ENCODE measurements around the gene FOXO4.
"Not testable (repeated sequence)": the region's sequence is repeated elsewhere in the genome, so short reads cannot be mapped to it uniquely, and the experiment has no call there.

Gene FOXO4, protein sequence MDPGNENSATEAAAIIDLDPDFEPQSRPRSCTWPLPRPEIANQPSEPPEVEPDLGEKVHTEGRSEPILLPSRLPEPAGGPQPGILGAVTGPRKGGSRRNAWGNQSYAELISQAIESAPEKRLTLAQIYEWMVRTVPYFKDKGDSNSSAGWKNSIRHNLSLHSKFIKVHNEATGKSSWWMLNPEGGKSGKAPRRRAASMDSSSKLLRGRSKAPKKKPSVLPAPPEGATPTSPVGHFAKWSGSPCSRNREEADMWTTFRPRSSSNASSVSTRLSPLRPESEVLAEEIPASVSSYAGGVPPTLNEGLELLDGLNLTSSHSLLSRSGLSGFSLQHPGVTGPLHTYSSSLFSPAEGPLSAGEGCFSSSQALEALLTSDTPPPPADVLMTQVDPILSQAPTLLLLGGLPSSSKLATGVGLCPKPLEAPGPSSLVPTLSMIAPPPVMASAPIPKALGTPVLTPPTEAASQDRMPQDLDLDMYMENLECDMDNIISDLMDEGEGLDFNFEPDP

DNA sequence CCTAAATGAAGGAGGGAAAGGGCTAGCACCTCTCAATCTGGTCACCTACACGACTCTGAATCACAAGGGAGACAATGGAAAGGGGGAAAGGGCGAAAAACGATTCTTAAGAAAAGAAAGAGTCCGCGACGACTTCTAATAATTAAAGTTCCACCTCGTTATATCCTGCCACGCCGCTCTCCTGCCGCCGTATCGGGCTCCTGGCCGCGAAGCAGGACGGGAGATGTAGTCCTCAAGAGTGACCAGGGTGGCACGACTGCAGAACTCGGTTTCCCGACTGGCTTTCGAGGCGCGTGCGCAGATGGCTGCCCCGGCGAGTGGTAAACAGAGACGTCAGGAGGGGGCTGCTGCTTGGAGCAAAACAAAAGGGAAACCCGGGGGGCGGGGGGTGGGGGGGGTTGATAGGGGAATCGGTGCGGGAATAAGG, at the start of gene FOXO4:
TSS of gene FOXO4 (plus strand) at position 297 of the 426 bp plus-strand sequence. CDS start 678 bp downstream, outside the sequence.
- DNase-seq: peak; percentile 83

GRCh38 chrX:71047891-71048290, 47.8 kb upstream of the FOXO4 start:
- not testable (repeated sequence) for DNase-seq

DNA sequence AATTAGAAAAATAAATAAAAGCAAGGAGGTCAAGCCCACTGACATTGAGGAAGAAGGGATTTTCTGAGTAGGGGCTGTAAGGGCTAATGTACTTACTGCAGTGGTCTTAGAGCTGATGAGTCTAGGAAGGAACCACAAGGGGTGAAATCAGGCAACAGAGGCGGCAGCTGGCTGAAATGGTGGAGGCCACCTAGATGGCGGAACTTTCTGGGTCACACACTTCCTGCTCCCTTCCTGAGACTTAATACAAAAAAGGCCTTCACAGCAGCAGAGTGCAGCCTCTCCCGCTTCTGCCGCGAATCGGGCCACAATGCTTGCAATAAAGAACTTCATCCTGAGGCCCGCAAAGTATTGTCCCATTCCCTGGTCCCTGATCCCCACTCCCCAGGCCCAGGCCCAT, 42.9 kb upstream of the FOXO4 start:
- DNase-seq: no peak

DNA sequence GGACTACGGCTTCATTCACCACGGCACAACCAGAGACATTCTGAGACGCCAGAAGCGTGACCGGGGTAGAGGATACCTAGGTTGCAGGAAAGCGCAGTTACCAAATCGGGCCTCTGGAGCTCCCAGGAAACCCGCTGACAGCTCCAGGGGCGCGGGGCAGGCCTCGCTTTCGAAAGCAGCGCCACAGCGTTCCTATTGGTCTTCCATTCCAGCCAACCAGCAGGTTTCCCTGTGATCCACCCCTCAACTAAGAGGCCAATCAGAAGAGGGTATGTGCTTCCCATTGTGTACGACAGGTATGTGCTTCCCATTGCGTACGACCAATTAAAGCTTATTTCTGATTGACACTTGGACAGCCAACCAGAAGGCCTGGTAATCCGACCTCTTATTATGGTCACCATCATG, 42.4 kb upstream of the FOXO4 start:
- no peak for DNase-seq

DNA sequence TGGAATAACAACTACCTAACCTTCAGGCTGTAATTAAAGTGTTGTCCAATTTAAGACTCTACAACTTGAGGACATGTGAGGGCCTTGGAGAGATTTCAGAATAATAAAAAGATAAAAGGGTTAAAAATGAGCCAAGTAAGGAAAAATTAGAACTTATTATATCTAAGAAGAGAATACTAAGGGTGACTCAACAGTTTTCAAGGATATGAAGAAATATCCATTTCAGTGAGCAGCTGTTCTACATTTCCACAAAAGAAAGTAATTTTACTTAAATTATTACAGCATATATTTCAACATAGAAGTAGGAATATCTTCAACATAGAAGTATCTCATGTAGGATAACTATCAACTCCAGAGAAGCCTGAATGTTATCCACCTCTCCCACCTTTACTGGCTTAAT, 38.8 kb upstream of the FOXO4 start:
- no peak for DNase-seq

GRCh38 chrX:71057848-71058530, 37.7 kb upstream of the FOXO4 start:
- DNase-seq: no peak

GRCh38 chrX:71060127-71060526, 35.5 kb upstream of the FOXO4 start:
- no peak for DNase-seq

- no peak for DNase-seq
These were observed 28.6 kb upstream of the FOXO4 start for GRCh38 chrX:71067089-71067488.

- no peak for DNase-seq
These were observed 28.0 kb upstream of the FOXO4 start for GRCh38 chrX:71067712-71068043.

DNA sequence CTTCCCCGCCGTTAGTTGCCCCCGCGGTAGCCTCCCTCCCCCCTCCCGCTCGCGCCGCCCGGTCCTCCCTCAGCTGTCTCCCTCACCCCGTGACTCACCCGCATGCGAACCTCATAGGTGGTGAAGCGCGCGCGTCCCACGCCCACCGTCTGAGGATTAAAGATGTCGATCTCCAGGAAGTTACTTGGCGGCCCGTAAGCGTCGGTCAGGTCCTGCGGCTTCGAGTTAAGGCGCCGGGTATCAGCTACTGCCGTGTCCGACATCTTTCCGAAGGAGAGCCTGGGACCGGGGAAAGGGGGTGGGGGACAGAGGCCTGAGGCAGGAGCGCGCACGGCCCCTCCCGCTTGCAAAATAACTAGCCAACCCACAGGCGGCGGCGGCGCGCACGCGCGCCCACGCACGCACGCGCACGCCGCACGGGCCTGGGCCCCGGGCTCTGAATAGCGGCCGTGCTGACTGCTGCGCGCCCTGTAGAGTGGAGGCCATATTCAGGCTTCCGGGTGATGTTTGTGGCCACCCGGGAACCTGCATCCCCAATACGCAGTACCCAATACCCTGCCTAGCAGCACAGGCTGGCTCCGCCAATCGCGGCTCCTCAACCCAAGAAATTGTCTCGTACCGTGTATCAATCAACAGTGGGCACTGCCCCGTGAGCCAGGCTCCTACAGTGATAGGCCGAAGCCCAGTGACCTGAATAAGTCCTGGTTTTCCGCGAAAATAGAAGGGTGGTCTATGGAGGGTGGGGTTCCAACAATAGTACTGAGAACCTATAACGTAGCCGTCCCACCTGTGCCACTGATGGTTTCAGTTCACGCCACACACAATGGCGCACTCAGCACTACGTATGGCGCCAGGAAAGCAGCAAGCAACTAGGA, 27.4 kb upstream of the FOXO4 start, which contains the start of gene SNX12:
TSS of gene SNX12 (minus strand) at position 291 of the 875 bp plus-strand sequence. CDS start at position 263, 28 bp downstream.
- peak; percentile 81 to 85 for DNase-seq

GRCh38 chrX:71070531-71070930, 25.1 kb upstream of the FOXO4 start:
- DNase-seq: no peak

DNA sequence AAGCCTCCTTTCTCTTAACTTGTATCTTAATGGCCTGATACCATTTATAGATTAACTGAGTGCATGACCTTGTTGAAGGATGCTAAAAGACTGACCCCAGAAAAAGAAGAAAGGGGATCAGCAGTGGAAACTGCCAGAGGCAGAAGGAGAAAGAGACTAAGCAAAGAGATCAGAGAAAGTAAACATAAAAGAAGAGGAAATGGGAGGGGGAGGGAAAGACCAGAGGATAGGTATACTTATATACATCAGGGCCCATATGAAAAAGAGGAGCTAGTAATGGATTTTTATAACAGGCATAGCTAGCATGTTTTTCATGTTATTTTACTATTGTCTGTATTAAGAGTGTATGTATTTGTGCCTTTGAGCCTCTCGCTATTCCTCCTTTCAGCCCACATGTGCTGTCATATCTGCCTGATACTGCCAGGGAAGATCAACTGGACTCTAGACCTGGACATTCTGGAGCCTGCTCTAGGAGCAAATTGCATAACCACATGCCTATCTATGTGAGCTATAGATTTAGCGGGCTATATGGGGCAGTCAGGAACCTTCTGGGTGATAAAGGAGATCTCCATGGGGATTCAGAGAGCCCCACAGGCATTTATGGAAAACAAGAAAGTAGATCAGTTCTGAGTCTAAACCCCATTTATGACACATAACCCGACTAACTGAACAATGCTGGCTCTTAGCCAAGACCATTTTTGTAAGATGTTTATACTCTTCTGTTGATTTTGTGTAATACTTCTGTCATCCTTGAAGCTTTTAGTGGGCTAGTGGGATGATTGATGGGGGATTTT, 14.1 kb upstream of the FOXO4 start:
- DNase-seq: no peak

GRCh38 chrX:71082124-71082647, 13.5 kb upstream of the FOXO4 start:
- no peak for DNase-seq

- DNase-seq: no peak
These were observed 12.8 kb upstream of the FOXO4 start for GRCh38 chrX:71082822-71083221.

DNA sequence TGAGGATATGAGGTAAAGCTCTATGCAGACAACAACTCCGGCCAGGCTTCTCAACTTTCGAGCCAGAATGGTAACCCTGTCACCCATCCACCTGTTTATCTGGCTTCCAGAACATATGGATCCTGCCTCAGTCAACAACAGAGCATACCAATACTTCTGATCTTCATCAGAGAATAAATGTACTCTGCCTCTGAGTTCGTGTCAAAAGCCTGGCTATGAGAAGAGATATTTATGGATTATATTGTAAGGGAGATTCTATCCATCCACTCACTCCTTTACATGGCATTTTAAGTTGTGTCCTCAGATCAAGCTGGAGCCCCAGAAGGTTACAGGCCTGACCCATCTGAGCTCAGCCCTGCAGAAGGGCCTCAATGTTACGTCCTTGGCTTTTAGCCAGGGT, 9.8 kb upstream of the FOXO4 start:
- DNase-seq: no peak

DNA sequence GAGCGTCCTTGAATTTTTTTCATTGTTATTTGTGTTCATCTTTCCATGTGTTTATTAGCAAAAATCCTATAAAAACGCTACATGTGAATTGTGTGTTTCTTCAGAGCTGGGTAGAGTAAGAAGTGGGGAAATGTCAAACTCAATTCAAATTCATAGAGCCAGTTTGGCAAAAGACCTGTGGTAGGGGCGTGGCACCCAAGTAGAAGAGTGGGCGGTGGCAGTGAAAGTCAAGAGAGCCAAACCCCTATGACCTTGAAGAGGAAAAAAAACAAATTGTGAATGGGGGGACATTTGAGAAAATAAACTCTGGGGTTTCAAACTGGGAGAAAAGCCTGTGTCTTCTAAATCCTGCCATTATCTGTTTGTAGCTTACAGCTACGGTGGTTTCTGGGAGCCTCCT, 4.4 kb upstream of the FOXO4 start:
- DNase-seq: no peak

- DNase-seq: no peak
These were observed 618 bp upstream of the FOXO4 start for GRCh38 chrX:71095033-71095432.

DNA sequence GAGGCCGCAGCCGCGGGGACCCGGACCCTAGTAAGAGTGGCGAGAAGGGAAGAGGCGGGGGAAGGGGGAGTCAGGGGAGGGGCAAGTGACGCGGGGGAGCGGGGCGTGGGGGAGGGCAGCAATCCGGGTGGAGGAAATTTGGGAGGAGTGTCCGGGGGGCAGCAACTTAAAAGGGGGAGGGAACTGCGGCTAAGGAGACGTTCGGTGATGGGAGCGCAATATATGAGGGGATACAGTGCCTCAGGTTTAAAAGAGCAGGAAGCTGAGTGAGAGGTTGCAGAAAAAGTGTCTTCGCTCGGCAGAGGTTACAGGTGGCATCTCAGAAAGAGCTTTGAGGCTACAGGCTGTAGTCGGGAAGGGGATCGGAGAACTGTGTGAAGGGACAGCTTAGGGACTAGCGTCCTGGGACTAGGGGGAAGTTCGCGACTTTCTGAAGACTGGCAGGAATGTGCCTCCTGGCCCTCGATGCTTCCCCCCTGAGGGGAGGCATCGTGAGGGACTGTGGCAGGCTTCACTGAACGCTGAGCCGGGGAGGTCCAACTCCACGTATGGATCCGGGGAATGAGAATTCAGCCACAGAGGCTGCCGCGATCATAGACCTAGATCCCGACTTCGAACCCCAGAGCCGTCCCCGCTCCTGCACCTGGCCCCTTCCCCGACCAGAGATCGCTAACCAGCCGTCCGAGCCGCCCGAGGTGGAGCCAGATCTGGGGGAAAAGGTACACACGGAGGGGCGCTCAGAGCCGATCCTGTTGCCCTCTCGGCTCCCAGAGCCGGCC, 519 bp downstream of the FOXO4 start:
- no peak for DNase-seq

DNA sequence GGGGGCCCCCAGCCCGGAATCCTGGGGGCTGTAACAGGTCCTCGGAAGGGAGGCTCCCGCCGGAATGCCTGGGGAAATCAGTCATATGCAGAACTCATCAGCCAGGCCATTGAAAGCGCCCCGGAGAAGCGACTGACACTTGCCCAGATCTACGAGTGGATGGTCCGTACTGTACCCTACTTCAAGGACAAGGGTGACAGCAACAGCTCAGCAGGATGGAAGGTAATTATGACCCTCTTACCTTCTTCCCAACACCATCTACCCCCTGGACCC, 1.0 kb downstream of the FOXO4 start:
- DNase-seq: no peak

- DNase-seq: peak; percentile 73 to 75
These were observed 2.7 kb downstream of the FOXO4 start for GRCh38 chrX:71098302-71098701.

GRCh38 chrX:71098951-71099506, 3.4 kb downstream of the FOXO4 start:
- no peak for DNase-seq

All from activated CD4-positive, alpha-beta T cell treated with anti-CD3 and anti-CD28 coated beads, Interleukin-2, amount 50 U/mL, for 4 hours (primary cell).